HG03460 (cell line): ENCODE data around the gene IGF2BP1.
"Not testable (repeated sequence)": the region's sequence is repeated elsewhere in the genome, so short reads cannot be mapped to it uniquely, and the experiment has no call there.

ENCODE experiments used
- ATAC-seq: cut with Tn5 transposase; IDR thresholded peaks from one replicate; pipeline ENCODE4 v1.9.1; 2021; ENCODE audit not compliant: unreplicated experiment

The IGF2BP1 gene

DNA sequence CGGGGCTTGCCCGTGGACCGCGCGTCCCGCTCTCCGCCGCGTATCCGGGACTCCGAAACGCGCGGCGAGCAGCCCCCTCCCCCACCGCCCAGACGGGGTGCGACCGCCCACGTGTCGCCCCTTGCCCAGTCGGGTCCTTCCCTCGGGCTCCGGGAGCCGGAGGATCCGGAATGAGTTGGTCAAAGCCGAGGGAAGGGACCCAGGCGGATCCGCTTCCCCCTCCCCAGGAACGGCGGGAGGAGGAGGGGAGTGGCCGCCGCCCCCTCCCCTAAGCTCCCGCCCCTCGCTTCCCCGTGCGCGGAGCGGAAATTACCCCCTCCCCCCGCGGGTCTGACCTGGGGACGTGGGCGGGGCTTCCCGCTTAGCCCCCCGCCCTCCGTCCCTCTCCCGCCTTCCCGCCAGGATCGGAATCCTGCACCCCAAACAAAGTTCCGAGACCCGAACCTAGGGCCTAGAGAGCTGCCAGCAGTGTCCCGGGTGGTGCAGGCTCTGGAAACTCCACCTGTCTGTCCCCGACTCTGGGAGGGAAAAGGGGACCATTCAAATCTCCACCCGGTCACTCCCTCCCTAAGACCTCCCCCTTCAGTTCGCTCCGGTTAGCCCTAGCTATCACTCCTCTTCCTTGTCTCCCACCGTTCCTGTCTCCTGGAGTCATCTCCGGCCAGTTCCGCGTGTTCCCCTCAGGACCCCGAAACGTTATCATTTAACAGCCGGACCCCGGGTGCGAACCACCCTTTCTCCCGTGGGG lies 1.0 kb upstream of the IGF2BP1 start:
- no peak for ATAC-seq

DNA sequence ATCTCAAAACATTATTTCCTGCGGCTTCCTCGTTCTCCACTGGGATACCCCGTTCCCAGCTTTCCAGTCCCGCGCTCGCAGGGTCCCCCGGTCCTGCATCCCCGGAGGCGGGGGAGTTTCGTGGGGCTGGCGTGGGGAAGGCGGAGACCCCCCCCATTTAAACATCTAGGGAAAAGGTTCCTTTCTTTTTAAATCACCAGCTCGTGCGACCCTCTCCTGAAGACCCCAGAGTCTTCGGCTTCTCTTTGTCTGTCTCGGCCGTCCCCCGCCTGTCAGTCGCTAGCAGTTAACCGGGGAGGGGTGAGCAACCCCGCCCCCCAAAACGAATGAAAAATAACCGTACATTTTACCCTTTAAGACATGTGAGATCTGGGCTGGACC lies 473 bp upstream of the IGF2BP1 start:
- no peak for ATAC-seq

DNA sequence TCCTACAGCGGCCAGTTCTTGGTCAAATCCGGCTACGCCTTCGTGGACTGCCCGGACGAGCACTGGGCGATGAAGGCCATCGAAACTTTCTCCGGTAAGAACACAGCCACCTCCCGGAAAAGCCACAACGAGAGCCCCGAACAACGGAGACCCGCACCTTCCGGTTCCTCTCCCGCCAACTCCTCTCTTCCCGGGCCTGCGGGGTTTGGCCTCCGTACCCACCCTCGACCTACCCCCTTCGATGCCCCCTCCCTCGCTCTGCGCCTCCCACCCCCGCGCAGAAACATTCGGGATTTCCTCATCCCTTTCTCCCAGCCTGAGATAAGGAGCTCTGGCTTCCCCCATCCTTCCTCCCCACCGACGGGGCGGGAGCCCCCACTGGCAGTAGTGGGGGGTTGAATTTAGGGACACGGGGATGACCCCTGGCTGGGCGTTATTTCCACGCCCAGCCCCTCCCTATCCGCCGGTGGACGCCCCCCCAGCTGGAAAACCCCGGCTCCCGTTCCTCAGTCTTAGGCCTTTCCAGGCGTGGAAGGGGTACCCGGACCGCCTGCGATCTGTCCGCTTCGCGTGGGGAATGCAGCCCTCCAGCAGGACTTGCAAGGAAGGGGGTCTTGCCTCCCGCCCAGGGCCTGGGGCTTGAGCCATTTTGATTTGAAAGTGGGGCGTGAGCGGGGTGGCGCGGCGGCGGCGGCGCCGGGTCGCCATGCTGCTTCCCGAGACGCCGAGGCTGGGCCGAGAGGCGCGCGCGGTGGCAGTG lies 822 bp downstream of the IGF2BP1 start:
- ATAC-seq, result no peak

DNA sequence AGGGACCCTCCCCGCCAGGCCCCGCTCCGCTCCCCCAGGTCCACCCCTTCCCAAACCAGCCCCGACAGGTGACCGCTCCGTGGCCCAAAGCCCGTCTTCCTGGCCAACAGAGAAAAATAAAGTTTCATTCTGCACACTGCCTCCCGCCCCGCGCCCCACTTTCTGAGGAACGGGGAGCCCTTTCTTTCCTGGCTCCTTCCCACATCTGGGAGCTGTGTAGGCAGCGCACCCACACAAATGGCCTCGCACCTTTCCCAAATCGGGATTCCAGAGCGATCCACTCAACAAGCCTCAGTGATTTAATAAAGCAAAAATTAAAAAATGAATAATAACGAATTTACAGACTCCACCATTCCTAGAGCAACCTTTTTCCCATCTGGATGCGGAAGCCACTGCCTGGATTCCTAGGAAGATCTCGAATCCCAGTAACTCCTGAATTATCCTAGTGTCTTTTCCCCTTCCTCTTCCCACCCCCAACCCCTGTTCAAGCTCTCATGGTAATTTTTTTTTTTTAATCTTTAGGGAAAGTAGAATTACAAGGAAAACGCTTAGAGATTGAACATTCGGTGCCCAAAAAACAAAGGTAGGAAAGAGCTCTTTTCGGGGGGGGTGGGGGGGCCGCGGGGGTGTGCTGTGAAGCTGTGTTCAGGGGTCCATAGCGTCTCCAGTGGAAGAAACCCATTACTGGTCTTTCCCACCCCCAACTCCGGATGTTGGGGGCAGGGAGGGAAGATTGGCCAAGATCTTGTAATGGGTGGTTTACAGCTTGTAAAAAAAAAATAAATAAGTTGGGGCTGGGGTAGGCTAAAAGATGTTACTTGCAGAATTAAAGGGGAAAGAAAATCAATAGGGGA lies 1.6 kb downstream of the IGF2BP1 start:
- no peak for ATAC-seq

DNA sequence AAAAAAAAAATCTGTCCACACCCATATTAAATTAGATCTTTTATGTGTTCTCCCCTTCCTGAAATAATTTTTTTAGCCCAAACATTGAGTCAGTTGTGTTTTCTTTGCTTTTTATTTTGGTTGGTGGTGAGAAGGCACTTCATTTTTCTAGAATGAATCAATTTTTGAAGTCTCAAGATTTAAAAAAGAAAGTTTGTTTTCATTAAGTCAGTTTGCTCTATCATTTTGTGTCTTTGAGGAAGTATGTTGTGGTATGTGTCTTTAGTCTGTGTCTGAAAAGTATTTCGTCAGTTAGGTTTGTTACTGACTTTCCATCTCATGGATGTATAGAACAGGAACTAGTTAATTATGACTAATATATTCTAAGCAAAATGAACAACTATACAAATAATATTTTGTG lies 3.8 kb downstream of the IGF2BP1 start:
- no peak for ATAC-seq

DNA sequence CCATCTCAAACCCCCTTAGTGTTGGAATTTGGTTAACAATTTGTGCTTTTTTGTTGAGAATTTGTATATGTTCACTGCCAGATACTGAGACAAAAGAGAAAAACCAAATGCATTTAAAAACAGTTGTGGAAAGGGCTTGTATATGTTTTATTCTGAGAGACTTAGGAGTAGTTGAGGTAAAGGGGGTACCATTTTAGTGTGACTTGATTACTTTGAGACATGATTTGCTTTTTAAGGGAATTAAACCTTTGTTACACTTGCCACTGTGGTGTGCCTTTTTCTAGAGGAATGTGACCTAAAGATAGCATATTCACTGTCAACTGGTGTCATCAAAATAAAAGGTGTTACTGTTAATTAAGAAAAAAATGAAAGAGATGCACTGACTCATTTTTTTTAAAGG lies 4.5 kb downstream of the IGF2BP1 start:
- ATAC-seq, result no peak

DNA sequence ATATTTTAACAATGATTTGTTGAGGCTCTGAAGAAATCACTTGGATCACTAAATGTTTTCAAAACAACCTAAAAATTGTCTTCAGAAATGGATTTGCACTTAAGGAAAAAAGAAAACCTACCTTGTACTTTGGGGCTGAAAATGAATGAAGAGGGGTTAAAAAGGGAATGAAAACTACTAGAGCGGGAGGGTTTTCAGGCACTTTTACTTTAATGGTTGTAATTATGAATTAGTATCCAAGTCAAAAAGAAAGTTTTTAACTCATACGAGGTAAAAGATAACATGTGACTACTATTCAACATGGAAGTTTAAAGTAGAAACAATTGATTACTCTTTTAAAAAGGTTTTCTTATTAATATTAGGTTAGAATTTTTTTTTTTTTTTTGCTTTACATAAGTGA lies 5.1 kb downstream of the IGF2BP1 start:
- ATAC-seq, result no peak

DNA sequence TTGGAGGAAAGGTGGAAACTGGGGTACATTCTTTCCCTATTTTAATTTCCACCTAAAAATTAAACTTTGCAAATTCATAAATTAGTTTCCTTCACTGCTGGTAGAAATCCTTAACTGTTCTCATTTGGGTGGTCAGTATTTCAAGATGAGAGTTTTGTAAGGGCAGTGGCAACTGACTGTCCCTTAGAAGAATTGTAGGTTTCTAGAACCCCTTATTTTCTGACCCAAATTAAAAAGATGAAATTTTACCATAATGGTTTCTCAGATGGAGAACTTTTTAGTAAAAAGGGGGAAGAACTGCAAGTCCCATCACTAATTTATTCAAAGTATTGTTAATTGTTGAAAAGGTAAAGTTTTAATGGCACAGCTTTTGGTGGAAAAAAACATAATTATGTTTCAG lies 5.6 kb downstream of the IGF2BP1 start:
- no peak for ATAC-seq

DNA sequence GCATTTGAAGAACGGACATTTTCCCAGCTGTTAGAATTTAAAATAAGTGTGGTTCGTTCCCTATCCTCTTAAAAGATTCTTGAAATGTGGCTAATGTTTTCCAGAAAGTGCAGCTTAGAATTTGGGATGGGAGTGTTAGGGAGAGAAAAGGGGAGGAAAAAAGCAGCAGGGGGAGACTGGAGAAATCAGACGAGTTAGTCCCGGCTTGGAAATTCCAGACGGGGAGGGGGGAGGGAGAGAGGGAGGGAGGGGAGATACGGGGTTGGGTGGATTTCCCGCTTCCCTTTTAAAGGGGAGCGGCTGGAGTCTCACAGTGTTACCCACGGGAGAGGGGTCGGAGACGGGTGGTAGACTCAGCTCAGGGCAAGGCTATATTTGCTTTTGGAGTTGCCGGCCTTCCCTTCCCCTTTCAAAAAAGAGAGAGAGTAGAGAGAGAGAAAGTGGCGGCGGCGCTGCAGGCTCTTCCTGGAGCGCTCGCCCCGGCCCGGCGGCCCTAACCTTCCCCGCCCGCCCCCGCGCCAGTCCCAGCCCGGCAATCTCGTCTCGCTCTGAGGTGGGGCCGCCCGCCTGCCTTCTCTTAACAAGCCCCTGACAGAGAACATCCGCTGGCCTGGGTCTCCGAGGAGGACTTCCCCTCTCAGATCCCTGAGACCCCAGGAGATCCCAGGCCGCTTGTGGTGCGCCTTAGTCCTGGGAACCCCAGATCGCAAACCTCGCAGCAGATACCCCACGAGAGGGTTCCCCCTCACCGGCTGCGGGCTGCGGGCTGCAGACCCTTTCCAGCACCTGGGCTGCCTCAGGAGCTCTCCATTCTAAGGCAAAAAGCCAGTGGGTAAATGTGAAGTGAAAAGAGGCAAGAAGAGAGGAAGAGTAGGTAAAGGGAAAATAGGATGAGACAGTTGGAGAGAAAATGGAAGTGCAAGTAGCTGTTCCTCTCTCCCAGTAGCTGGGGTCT lies 6.6 kb downstream of the IGF2BP1 start:
- no peak for ATAC-seq

DNA sequence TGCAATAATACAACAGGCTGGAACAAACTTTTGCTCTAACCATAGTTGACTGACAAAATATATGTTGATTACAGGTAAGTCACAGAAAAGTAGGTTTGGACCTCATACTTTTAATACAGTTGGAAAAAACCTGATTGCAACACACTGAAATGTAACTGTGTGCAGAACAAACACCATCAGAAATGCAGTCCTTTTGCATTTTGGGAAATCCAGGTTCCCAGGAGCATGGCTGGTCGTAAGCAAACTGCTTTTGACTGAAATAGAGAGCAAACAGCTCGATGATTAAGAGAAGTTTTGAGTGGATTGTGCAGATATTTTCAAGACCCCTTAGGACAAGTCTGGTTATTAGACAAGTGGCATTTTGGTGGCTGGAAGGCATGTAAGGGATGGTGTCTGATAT lies 8.0 kb downstream of the IGF2BP1 start:
- ATAC-seq, result no peak

DNA sequence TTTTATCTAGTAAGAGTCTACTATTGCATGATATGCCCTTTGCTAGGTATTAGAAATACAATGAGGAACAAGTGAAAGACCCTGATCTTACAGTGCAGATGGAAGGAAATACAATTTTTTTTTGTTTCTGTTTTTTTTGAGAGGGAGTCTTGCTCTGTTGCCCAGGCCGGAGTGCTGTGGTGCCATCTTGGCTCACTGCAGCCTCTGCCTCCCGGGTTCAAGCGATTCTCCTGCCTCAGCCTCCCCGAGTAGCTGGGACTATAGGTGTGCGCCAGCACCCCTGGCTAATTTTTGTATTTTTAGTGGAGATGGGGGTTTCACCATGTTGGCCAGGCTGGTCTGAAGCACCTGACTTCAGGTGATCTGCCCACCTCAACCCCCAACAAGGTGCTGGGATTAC lies 11.7 kb downstream of the IGF2BP1 start:
- not testable (repeated sequence) for ATAC-seq

DNA sequence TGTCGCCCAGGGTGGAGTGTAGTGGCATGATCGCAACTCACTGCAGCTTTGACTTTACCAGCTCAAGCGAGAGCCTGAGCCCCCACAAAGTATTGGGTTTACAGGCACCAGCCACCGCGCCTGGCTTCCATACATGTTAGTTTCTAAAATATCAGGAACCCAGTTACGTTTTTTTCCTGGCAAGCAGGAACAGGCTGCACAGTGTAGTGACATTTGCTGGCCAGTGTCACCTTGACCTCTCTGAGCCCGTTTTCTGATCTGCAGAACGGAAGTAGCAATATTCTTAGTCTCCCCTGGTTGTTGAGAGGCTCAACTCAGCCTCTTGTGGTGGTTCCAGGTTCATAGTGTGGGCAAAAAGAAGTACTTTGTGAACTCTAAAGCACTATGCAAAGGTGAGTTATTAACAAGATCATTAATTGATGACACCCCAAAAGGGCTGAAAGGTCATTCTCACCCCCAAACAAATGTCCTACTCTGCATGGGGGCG lies 15.6 kb downstream of the IGF2BP1 start:
- no peak for ATAC-seq

DNA sequence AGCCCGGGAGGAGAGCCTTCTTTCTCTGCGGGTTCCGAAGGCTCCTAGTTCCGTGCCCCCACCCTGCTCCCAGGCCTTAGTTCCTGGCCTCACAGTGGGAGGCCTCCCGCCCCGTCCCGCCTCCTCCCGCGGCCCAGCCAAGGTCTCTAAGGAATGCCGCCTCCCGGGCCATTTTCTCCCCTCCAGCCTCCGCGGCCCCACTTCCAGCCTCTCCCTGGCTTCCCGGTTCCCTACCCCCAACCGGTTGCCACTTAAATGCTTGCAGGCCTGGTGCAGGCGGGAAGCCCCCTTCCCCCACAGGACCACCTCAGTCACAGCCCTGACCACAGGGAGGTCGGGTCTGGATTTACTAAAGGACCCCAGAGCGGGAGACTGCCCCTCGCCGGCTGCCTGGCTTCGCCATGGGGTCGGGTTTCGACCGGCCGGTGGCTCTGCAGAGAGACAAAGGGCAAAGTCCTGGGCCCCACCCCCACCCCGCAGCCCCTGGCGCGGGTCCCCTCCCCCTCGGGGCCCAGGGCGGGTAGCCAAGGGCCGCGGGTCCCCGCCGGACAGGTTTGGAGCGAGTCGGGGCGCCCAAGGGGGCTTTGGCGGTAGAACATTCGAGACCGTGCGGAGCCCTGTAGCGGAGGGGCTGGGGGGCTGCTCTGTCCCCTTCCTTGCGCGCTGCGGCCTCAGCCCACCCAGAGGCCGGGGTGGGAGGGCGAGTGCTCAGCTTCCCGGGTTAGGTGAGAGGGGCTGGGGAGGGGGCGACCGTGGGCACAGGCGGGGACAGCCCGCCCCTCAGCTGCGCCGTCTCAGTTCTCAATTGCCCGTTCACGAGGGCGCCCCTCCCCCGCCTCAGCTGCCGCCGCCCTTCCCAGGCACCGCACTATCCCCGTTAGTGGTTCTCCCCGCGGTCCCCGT lies 16.4 kb downstream of the IGF2BP1 start:
- ATAC-seq, result no peak

DNA sequence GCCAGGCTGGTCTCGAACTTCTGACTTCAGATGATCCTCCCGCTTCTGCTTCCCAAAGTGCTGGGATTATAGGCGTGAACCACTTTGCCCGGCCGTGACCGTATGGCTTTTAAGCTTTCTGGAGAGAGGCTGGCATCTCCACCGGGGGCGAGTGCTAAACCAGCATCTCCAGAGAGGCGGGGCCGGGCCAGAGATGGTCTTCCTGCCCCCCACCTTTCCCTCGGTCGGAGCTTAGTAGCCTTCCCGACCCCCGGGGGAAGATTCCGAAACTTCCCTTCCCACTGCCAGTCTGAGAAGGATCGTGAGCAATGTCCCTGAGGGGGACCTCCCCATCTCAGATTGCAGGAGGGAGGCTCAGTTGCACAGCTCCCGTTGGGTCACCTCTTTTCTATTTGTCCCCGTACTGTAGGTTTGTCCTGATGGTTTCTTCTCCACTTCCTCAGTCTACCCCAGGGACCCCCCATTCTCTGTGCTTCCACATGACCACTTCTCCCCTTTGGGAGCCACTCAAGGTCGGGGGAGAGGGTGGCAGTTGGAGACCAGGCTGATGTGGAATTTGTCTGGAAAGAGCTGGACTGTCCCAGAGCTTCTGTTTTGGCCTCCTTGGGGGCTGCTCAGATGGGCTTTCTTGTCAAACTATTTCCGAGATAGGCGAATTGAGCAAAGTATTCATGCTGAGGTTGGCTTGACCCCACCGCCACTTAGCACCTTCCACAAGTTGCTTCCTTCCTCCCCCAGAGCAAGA lies 18.2 kb downstream of the IGF2BP1 start:
- no peak for ATAC-seq

DNA sequence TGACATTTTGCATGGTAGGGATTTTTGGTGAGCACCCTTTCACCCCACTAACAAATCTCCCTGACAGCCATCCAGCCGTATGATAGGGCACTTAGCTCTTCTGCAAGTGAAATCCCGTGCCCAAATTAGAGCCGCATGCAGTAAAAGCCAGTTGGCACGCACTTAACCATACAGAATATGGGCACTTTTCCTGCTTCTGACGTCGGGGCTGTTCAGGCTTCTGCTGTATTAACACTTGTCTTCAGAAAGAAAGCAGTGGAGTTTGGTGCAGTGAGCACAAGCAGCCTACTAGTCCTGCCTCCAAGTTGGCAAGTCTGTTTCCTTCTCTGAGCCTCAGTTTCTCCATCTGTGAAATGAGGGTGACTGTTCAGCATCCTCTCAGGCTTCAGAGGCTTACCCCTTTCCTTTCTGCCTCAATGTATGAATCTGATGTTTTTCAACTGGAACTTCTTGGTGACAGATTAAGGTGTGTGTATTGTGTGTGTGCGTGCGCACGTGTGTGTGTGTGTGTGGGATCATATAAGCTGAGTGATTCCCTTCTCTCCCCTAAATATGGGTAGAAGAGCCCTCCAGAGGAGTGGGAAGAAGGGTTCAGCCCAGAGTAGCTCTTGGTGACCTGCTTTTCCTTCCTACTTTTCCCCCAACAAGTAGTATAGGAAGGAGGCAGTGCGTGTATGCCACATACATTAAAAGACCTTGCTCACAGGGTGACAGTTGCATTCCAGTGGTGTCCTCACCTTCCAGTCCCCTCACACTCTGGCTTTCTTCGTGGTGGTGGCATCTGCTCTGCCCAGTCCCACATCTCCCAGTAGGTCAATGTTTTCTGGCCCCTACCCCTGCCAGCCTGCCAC lies 19.0 kb downstream of the IGF2BP1 start:
- no peak for ATAC-seq

DNA sequence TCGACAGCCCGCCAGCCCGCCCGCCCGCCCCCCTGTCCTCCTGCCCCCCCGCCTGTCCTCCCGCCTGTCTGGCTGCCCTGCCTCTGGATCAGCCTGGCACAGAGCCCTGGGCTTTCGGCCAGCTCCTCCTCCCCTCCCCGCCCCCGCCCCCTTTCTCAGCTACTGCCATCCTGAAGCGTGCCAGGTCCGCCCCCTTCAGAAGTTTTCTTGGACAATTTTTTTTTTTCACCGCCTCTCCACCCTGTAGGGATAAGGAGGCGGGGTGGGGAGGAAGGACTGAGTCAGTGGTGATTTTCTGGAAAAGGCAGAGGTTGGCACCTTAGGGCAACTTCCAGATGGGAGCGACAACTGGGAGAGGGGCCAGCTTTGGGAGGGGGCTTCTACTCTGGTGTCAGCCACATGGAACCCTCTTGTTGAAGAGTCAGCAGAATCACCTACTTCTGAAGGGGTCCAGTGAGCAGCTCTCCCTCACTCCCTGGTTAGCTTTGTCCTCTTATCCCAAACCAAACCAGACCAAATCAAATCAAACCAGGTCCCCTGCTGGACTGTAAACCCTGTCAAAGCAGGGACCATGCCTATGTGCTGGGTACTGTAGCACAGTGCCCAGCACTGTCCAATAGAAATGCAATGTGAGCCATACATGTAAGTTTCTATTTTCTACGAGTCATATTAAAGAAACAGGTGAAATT lies 19.7 kb downstream of the IGF2BP1 start:
- ATAC-seq, result no peak

DNA sequence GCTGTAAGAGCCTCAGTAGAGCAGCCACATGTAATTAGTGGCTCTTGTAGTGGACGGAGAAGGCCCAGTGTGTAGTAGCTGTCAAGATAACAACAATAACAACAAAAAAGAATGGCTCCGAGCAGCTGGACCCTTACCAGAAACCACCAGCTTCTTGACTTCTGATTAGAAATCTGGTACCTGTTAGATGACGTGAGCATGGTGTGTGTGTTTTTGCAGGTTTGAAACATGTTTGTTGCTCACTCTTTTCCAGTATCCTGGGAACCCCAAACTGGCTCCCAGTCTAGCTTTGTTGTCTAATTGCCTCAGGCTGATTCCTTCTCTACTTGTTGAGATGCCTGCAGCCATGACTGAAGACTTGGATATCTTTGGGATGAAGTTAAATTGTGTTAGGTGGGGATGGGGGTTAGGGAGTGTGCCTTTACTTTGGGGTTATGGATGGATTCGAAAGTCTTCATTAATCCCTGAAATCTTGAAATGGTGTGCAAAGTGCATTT lies 21.0 kb downstream of the IGF2BP1 start:
- ATAC-seq, result no peak
